NCI-H446 treated with DMSO at 0.1 percent for 48 hours (cell line): ENCODE data around the gene CCDC167.
A peak's percentile ranks its signal among the peaks of the same experiment; 100 is the strongest.
"Not testable (repeated sequence)": the region's sequence is repeated elsewhere in the genome, so short reads cannot be mapped to it uniquely, and the experiment has no call there.

Experiments
- DNase-seq: peaks from one replicate; lab custom pipeline; 2025; lab: John Stamatoyannopoulos, UW

Gene CCDC167

DNA sequence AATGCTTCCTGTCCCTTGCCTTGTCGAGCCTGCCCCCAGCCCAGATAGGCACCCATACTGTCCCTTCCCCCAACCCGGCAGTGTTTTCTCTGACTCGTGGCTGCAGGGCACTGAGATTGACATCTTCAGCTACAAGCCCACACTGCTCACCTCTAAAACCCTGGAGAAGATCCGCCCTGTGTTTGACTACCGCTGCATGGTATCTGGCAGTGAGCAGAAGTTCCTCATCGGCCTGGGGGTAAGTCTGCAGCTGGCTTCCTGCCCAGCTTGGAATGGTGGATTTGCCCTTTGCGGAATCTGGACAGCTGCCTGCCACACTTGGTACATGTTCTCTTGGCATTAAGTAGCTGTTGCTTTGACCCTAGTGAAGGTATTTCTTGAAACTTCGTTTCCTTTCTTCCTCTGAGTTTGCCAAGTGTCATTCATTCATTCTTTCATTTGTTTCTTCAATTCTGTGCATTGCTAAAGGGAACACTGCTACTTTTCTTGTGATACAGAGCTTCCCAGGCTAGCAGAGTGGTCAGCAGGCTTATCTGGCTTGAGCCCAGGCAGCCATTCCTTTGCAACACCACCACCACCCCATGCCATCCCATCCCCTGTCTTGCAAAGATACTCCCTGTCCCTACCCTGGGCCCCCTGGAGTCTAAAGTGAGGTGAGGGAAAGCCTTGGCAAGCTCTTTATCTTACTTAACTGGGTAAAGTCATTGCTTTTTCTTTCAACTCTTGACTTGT lies 26.2 kb downstream of the CCDC167 start:
- DNase-seq, result peak; percentile 81

DNA sequence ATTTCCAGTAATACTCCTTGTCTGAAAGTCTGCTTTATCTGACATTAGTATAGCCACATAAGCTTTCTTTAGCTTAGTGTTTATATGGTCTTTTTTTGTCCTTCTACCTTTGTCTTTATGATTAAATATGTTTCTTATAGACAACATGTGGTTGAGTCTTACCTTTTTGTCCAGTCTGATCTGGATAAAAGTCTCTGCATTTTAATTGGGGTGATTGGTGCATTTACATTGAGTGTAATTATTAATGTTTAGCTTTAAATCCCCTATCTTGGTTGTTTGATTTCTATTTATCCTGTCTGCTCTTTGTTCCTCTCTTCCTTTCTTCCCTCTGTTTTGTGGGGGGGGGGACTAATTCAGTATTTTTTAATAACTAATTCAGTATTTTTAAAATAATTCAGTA lies 32.0 kb downstream of the CCDC167 start:
- no peak for DNase-seq

DNA sequence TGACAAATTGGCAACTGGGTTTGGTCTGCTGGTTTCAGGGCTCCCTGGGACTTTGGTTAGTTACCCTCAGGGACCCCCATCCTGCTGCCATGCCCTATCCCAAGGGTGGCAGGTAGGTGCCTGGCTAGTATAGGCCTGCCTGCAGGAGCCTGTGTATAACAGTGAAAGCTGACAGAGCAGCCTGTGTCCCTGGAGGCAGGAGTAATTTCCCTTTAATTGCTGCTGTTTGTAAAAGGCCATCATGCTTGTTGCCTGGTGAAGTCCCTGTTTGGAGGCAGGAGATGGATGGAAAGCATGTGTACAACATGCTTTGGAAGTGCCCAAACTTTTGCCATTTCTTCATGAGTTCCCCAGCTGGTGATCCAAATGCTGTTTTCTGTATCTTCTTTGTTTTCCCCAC lies 36.6 kb downstream of the CCDC167 start:
- DNase-seq, result no peak

DNA sequence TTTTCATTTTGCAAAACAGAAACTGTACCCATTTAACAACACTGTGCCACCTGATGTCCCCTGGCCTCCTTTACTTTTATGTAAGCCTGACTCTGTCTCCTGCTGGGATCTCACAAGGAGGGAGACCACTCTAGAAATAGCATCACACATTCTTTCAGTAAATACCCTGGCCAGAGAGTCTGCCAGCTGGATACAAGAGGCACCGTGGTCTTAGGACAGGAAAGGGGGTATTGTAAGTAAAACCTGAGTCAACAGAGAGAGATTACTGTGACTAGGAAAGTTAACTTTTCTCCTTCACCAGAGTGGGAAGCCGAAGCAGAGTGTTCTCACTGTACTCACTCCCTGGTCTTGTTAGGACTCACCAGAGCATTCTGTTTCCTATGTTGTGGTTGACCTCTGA lies 38.9 kb downstream of the CCDC167 start:
- no peak for DNase-seq

DNA sequence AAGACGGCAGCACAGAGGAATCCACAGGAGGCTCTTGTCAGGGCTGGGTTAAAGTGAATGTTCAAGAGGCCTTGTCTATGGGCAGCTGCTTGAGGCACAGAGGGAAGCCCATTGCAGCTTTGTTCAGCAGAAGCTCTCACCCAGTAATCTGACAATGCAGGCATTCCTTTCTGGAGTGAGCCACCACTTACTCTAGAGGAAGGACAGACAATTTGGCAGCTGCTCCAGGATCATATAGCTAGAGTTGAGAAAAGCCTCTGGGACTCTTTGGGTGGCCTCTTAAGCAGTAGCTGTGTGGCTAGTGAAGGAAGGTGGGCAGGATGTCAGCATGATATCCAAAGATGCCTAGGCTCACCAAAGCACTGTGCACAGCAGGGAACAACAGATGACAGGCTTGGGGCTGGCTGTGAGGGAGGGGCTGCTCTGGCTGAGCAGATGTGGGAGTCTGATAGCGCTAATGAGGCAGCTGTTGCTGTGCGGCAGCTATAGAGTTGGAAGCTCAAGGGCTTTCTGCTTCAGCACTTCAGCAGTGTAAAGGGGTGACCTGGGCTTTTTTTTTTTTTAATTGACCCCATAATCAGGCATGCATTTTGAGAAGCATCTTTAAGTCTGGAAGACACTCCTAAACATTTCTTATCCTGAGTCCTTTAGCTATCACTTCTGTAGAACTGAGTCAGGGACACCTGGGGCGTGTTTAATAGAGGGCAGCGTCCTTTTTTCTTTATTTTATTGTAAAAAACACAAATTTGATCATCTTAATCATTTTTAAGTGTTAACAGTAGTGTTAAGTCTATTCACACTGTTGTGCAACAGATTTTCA lies 39.5 kb downstream of the CCDC167 start:
- no peak for DNase-seq

DNA sequence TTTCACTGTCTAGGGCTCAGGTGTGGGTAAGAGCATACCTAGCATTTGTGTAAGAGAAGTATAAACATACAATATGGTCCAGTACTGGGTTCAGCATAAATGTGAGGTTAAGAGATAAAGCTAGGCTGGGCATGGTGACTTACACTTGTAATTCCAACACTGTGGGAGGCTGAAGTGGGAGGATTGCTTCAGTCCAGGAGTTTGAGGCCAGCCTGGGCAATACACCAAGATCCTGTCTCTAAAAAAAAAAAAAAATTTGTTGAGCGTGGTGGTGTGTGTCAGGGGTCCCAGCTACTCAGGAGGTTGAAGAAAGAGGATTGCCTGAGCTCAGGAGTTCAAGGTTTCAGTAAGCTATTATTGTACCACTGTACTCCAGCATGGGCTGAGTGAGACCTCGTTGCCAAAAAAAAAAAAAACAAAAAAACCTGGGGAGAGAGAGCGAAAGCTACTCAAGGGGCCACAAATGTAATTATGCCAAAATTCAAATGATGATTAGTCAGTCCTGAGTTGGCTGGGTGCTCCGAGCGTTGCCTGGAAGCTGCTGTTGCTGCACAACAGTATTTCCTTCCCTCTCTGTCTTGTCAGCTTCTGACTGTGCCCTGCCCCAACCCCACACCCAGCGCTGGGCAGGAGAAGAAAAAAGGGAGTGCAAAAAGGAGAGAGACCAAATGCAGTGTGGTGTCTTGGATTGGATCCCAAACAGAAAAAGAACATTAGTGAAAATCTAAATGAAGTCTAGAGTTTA lies 42.7 kb downstream of the CCDC167 start:
- peak; percentile 81 for DNase-seq

DNA sequence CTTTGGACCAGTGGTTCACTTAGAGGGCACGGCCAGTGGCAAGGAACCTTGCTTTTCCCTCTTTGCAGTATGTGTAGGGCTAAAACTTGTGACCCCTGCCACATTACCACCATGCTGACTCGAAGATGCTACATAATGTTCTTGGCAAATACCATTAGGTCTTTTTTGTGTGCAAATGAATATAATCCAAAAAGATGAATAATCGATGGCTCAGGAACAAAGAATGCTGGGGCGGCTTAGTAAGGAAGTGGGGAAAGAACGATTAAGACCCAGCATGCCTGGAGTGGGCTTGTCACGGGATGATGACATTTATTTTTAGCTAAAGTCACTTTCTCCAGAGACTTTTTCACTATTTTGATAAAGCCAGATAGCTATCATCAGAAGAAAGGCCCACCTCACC lies 43.6 kb downstream of the CCDC167 start:
- DNase-seq, result no peak

DNA sequence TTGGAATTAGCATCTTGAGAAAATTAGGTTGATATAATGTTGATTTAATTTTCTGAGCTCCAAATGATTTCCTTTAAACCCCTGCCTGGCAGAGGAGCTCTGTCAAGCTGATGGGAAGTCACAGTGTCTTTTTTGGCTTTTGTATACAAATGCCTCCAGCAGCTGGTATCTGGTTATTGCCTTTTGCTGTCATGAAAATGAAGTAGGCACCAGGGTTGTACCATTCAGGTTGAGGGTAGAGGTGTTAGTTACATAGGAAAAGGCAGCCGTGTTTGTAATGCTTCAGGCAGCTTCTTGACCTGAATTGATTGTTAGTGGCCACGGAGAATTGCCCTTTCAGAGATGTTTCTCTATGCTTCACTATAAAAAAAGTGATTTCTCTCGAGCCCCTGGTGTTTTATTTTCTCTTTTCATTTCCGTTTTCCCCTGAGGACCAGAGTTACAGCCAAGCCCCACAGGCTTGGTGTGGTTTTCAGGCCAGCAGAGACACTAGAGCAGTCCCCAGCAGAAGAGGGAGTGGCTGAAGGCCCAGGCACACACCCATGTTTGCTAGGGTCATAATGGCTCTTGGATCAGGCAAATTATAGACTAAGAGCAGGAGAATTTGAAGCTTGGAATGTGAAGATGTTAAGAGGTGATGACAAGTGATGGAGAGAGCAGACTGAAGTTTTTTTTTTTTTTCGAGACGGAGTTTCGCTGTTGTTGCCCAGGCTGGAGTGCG lies 45.1 kb downstream of the CCDC167 start:
- no peak for DNase-seq

DNA sequence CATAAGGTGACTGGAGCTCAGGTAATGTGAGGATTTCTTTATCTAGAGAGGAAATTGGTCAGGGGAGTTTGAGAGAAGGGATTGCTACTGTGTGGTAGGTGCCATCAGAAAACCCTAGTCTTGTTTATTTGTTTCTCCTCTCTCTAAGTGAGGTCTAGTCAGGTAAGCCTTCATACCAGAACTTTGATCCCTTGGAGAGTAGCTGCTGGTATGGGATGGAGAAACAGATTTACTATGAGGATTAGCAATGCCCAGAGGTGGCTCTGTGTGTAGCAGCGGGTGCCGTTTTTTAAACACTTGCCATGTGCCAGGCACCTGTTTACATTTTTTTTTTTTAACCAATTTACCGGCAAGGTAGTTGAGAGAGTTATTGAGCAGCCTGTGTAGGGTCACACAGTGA lies 47.2 kb downstream of the CCDC167 start:
- no peak for DNase-seq

DNA sequence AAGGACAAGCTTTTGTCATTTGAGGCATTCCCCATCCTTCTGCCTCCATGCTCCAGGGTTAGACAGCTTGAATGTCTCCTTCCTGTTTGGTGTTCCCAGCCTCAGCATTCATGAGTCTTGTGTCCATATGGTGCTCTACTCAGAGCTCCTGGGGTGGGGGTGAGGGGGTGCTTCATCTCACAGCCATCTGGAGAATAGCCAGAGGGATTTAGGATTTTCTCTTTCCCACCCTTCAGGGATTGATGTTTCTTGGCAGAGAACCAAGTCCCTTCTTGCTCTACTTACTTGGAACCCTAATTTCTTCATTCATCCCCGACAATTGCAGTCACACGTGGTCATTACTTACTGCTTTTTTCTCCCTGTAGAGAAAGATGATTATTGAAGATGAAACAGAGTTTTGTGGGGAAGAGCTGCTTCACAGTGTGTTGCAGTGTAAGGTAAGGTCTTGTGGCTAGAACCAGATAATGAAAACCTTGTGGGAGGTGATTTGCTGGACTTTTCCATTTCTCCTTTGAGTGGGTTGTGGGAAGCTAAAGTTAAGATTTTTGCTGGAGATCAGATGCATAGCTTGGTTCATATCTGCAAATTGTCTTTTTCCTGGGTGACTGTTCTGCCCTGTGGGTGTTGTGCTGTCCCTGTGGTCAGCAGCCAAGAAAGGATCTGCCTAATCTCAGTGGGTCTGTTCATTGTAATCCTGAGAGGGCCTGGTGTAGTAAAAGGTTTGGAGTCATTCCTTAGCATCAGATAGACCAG lies 48.1 kb downstream of the CCDC167 start:
- peak; percentile 66 for DNase-seq

DNA sequence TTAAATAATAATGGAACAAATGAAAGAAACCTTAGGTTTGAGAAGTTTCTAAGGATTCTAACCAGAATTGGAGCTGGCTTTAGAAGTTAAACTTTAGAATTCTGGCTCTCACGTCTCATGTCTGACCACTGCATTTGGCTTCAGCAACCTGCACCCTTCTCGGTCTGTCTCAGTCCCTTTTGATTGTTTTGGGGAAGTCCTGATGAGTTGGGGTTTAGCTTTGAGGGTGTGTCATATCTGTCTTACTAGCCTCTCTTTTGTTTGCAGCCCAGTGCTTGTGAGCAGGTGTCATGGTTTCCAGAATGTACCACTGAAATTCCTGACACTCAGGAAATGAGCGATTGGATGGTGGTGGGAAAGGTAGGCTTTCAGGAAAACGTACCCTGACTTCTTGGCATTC lies 49.7 kb downstream of the CCDC167 start:
- no peak for DNase-seq

DNA sequence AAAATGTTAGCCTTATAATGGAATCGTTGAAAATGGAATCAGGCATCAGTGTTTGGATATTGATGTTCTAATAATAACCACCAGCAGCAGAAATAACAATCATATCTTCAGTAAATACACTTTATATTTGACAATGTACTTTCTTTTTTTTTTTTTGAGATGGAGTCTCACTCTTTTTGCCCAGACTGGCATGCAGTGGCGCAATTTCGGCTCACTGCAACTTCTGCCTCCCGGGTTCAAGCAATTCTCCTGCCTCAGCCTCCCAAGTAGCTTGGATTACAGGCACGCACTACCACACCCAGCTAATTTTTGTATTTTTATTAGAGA lies 56.5 kb downstream of the CCDC167 start:
- not testable (repeated sequence) for DNase-seq

DNA sequence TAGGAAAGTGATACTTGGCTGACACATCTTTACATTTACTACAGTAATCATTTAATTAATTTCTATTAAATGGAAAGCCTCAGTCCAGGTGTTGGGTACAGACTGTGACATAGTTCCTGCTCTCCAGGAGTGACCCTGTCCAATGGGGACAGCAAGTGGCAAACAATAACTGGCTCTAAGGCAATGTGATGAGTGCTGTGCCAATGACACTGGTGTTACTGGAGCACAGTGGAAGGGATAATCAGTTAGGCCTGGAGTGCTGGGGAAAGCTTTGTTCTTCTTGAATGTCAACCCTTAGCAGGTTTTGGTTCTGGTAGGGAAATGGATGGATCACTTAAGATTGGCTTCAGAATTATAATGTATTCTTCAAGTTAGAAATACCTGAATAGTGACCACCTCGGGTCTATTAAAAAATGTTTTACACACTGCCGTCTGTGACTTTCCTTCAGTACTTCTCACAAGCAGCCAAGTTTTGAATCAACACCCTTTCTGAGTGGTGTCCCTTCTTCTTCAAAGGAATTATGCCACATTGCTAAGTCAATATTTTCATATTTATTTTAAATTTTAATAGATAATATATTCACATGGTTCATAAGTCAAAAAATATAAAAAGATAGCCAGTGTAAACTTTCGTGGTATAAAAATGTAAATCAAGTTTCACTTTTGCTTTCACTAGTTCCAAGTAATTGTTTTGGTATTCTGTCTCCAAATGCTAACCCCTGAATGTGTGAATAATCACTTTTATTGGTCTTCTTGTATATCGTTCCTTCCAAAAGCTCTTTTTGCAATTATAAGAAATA lies 57.1 kb downstream of the CCDC167 start:
- no peak for DNase-seq

DNA sequence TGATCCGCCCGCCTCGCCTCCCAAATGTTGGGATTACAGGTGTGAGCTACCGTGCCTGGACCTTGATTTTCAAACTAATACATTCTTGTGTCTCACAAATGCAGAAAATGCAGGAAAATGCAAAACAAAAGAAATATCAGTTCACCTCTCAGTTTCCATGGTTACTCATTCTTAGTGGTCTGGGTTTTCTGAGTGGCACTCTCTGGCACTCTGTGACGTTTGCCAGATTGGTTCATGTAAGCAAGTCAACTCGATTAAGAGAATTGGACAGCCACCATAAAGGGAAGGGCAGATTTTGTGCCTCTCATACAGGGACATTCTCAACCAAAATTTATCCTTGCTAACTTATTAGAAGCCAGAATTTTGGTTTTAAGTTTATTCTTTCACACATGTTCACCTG lies 58.0 kb downstream of the CCDC167 start:
- DNase-seq, result no peak

DNA sequence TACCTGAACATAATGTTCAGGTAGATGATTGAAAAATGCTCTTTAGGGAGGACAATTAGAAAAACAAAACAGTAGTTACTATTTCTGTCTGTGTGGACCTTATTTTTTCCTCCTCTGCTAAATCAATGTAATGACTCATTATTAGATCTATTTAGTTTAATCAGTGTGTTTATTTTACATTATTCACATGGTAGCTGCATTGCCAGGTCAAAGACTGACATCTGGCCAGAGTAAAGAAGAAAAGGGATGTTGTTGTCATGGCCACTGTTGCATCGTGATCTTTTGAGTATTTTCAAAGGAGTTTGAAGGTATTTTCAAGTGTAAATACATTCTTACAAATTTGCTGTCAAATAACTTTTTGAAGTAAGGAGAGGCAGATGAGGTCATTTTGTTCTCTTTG lies 60.8 kb downstream of the CCDC167 start:
- no peak for DNase-seq

DNA sequence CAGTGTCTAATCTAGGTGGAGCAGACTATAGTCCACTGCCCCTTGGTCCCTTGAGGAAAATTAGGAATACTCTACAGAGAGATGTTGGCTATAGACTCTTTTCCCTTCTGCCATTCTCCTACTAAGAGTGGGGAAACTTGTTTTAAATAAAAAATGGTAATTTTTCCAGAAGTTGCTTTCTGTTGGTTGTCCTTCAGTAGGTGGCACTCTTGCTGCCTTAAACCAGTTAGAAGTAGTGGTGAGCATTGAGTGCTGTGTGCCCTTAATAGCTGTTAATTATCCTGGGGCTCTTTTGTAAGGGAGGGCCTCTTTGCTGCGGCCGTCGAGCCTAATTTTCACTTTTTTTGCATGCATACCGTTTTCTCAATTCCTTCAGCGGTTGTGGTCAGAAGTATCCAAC lies 63.9 kb downstream of the CCDC167 start:
- DNase-seq, result no peak

DNA sequence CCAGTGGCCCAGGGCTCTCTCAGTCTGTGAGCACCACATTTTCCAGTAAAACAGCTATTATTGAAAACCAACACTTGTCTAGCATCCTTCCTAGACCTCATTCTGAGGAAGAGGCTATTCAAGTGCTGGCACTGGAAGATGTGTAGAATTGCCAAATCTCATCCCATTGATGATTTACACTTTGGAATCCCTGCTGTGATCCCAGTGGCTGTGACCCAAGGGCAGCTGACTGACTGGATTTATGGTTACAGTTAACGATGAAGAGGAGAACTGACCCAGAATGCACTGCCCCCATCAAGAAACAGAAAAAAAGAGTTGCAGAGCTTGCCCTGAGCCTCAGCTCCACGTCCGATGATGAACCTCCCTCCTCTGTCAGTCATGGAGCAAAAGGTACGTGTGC lies 64.3 kb downstream of the CCDC167 start:
- peak; percentile 7 for DNase-seq

DNA sequence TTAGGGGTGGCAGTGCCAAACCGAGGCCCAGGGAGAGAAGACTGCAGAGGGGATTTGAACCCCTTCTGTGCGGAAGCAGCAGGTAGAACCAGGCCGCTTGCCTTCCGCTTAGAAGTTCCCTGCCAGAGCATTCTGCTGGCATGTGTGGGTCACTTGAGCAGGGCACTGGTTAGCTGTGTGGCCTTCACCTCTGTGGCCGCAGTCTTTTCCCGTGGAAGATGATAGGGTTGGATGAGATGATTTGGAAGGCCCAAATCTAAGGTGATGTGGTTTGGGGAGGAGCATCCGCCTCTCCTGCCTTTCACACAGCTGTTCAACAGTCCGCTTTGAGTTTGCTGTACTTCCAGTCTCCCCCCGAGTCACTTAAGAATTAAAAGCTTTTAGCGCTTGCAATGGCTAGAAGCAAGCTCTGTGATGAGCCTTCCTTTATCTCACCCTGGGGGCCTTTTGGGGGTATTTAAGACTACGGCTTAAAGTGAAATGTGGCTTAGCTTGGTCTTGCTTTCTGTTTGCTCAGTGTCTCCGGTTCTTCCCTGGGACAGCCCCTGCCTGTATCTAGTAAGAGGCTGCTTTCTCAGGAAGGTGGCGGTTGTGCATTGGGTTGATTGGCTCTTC lies 65.9 kb downstream of the CCDC167 start:
- DNase-seq, result no peak
